Muscle layer of colon (tissue), 2 donors: Measurements from ENCODE around the gene TXNL4B.
A peak's percentile ranks its signal among the peaks of the same experiment; 100 is the strongest.

Source experiments
- H3K27ac ChIP-seq: one replicate; pipeline ENCODE4 v1.7.0; 2013; ENCODE audit warnings: low read depth, mild to moderate bottlenecking, low read length, moderate library complexity
- H3K27me3 ChIP-seq, 2 donors: one replicate each; pipeline ENCODE4 v1.7.0; 2013; ENCODE audit warnings: low read length in 2 of 2, mild to moderate bottlenecking in 2 of 2; ENCODE audit not compliant: insufficient read depth in 2 of 2, control insufficient read depth in 1 of 2
- H3K36me3 ChIP-seq: one replicate; pipeline ENCODE4 v1.7.0; 2013; ENCODE audit warnings: mild to moderate bottlenecking, low read length; ENCODE audit not compliant: insufficient read depth
- H3K4me1 ChIP-seq: one replicate; pipeline ENCODE4 v1.7.0; 2013; ENCODE audit warnings: mild to moderate bottlenecking, low read length; ENCODE audit not compliant: insufficient read depth
- H3K4me3 ChIP-seq, 2 donors: one replicate each; pipeline ENCODE4 v1.7.0; 2013; ENCODE audit warnings: low read length in 2 of 2, low read depth in 1 of 2, mild to moderate bottlenecking in 1 of 2, moderate library complexity in 1 of 2
- H3K9ac ChIP-seq: one replicate; pipeline ENCODE4 v1.7.0; 2013; ENCODE audit warnings: low read length
- H3K9me3 ChIP-seq: one replicate; pipeline ENCODE4 v1.7.0; 2013; ENCODE audit warnings: mild to moderate bottlenecking, low read length
- donor health status: abdominal sarcoma.
- donor health status: Adenocarcinoma of cecum.

The TXNL4B gene

DNA sequence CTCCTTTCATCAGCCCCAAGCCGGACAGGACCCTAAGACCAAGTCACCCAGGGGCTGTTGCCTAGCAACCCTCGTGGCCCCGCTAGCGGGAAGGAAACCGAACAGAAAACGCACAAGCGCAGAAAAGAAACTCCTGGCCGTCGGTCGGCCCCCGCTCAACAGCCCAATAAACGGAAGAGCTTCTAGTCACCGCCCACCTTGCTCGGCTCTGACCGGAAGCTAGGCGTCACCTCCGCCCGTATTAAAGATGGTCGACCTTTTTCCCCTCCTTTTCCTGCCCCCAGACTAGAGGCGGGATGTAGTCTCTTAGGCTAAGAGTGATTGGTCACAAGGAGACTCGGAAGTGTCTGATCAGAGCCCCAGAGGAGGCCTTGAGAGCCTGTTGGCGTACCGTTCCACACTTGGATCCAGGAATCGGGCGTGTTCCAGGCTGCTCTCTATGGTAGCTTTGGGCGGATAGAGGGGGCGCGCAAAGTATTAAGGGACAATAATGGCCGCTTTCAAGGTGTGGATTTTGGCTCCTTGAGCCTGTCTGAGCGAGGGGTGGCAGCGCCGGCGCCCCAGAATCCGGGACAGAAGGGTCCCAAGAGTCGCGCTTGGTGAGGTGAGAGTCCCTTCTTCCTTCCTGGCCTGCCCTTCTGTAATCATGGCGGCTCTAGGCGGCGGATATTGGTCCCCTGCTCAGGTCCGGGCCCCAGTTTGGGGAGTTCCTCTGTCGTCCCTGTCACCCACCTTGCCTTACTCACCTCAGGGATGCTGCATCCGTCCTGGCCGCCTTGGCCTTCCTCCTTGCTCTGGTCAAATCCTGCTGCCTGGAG lies at the start of gene TXNL4B, which contains the start of gene DHX38:
TXNL4B (minus strand) TSS at position 173 of the 818 bp plus-strand sequence. CDS start 2,871 bp downstream, outside the sequence.
DHX38 (plus strand) TSS at position 400 of the 818 bp plus-strand sequence. CDS start 2,311 bp downstream, outside the sequence.
- Histone ChIP-seq H3K4me1 (peaks cover 27% of the 10 kb centered on the region), H3K27me3 (no peaks in the 10 kb centered on the region), H3K9me3 (no peaks in the 10 kb centered on the region), H3K36me3 (peaks cover 37% of the 10 kb centered on the region), H3K4me3 (peak within 1 kb of the TSS; percentile 81 to 95), H3K9ac (peak within 1 kb of the TSS; percentile 92), H3K27ac (peak within 1 kb of the TSS; percentile 90)

GRCh38 chr16:72142476-72142875 lies 49.1 kb upstream of the TXNL4B start:
- no peak overlapping the region for H3K27ac ChIP-seq
- H3K27me3 ChIP-seq: no peaks in the 10 kb centered on the region
- no peaks in the 10 kb centered on the region for H3K4me1 ChIP-seq
- H3K4me3 ChIP-seq: no peak overlapping the region
- H3K9me3 ChIP-seq: no peaks in the 10 kb centered on the region
- H3K9ac ChIP-seq: no peak overlapping the region
- H3K36me3 ChIP-seq: no peaks in the 10 kb centered on the region

DNA sequence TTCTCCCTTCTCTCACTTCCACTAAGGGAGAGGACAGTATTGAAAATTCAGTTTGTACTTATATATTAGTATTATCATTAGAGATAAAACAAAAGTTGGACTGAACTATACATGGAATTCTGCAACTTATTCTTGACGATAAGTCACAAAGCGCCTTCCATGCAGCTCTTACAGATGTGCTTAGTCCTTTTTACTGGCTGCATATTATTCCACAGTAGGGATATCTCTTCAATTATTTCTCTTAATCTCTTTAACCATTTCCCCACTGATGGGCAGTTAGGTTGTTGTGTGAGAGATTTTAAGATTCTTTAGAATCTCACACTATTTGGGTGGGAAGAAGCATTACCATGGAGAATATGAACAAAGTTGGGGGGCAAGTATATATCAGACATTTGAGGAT lies 46.5 kb upstream of the TXNL4B start:
- Histone ChIP-seq H3K36me3 (no peaks in the 10 kb centered on the region), H3K27ac (no peak overlapping the region), H3K4me1 (no peaks in the 10 kb centered on the region), H3K4me3 (no peak overlapping the region), H3K27me3 (no peaks in the 10 kb centered on the region), H3K9me3 (no peaks in the 10 kb centered on the region), H3K9ac (no peak overlapping the region)

DNA sequence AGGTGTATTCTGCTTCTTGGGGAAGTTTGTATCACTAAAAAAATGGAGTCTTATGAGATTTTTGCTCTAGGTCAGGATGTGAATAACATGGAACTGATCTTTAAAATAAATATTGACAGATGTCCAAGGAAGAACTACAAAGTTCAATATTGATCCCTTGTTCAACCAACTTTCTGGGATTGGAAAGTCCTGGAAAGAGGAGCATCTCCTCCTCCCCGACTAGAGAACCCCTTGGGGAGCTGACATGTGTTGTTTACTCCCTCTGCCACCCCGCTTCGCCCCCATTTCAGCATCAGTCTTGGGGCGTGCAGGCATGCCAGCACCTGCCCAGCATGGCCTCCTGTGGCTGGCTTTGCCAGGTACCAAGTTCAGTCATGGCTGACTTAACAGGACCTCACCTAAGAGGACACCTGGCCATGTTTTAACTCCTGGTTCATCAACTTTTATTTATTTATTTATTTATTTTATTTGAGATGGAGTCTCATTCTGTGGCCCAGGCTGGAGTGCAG lies 44.7 kb upstream of the TXNL4B start:
- no peaks in the 10 kb centered on the region for H3K4me1 ChIP-seq
- no peak overlapping the region for H3K4me3 ChIP-seq
- no peak overlapping the region for H3K27ac ChIP-seq
- H3K9ac ChIP-seq: no peak overlapping the region
- H3K36me3 ChIP-seq: no peaks in the 10 kb centered on the region
- no peaks in the 10 kb centered on the region for H3K27me3 ChIP-seq
- no peaks in the 10 kb centered on the region for H3K9me3 ChIP-seq

GRCh38 chr16:72137380-72138063 lies 44.1 kb upstream of the TXNL4B start:
- H3K9ac ChIP-seq: no peak overlapping the region
- no peak overlapping the region for H3K4me3 ChIP-seq
- H3K27me3 ChIP-seq: no peaks in the 10 kb centered on the region
- H3K27ac ChIP-seq: no peak overlapping the region
- H3K9me3 ChIP-seq: no peaks in the 10 kb centered on the region
- no peaks in the 10 kb centered on the region for H3K4me1 ChIP-seq
- no peaks in the 10 kb centered on the region for H3K36me3 ChIP-seq

DNA sequence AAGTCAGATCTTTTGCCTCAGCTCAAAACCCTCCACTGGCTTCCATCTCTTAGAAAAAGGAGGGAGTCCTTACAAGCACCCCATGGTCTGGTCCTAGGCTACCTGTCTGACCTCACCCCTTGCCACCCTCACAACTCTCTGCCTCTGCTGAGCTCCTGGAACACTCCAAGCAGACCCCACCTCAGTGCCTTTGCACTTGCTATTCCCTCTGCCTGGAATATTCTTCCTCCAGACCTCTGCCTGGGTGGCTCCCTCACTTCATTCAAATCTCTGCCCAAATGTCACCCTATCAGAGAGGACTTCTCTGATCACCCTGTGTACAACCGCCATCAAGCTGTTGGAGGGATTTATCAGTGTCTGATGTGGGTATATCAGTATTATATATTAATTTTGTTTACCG lies 41.1 kb upstream of the TXNL4B start:
- Histone ChIP-seq H3K4me3 (no peak overlapping the region), H3K27me3 (no peaks in the 10 kb centered on the region), H3K9me3 (no peaks in the 10 kb centered on the region), H3K27ac (no peak overlapping the region), H3K4me1 (no peaks in the 10 kb centered on the region), H3K36me3 (no peaks in the 10 kb centered on the region), H3K9ac (no peak overlapping the region)

GRCh38 chr16:72132726-72133125 lies 39.3 kb upstream of the TXNL4B start:
- Histone ChIP-seq H3K27ac (no peak overlapping the region), H3K4me1 (no peaks in the 10 kb centered on the region), H3K9ac (no peak overlapping the region), H3K27me3 (no peaks in the 10 kb centered on the region), H3K4me3 (no peak overlapping the region), H3K9me3 (no peaks in the 10 kb centered on the region), H3K36me3 (no peaks in the 10 kb centered on the region)

GRCh38 chr16:72131036-72131435 lies 37.6 kb upstream of the TXNL4B start:
- H3K4me1 ChIP-seq: no peaks in the 10 kb centered on the region
- H3K27me3 ChIP-seq: no peaks in the 10 kb centered on the region
- no peaks in the 10 kb centered on the region for H3K36me3 ChIP-seq
- H3K9ac ChIP-seq: no peak overlapping the region
- no peaks in the 10 kb centered on the region for H3K9me3 ChIP-seq
- H3K4me3 ChIP-seq: no peak overlapping the region
- H3K27ac ChIP-seq: no peak overlapping the region

DNA sequence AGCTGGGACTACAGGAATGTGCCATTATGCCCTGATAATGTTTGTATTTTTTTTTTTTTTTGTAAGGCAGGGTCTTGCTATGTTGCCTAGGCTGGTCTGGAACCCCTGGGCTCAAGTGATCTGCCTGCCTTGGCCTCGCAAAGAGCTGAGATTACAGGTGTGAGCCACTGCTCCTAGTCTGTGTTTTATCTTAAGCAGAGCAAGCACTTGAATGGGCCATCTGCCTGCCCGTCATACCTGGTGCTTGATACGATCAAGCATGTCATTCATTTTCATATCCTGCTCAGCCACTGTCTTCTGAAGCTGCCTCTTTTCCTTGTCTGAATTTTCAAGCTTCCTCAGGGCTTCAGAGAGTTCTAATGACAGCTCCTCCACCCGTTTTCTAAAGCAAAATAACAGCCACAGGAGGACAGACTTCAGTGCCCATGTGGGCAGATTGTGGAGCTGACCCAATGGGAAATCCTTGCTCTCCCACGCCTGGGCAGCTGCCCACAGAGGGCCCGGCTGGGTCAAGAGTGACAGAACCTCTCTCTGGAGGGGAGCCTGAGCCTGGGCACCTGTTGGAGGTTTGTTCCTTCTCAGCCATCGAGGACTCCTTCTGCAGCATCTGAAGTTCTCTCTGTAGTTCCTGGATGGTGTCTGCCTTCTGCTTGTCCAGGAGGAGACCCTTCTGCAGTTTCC lies 36.7 kb upstream of the TXNL4B start:
- Histone ChIP-seq H3K27me3 (no peaks in the 10 kb centered on the region), H3K4me3 (no peak overlapping the region), H3K4me1 (no peaks in the 10 kb centered on the region), H3K27ac (no peak overlapping the region), H3K9me3 (no peaks in the 10 kb centered on the region), H3K9ac (no peak overlapping the region), H3K36me3 (no peaks in the 10 kb centered on the region)

DNA sequence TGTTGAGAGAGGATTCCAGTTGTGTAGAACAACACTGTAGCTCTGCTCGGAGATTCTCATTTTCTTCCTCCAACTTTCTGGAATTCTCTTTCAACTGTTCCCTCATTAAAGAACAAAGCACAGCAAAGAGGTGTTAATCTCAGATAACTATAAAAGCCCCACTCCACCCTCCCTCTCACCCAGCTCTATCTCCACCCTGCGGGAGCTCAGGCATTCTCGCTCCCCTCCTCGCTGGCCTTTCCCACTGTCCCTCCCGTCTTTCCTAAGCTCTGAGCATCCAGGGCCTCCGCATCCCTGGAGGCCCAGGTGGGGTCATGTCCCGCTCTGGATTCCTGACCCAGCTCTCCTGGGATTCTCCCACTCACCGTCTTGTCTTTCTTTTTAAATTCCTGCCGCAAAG lies 35.3 kb upstream of the TXNL4B start:
- Histone ChIP-seq H3K27me3 (no peaks in the 10 kb centered on the region), H3K9ac (no peak overlapping the region), H3K9me3 (no peaks in the 10 kb centered on the region), H3K4me1 (no peaks in the 10 kb centered on the region), H3K4me3 (no peak overlapping the region), H3K27ac (no peak overlapping the region), H3K36me3 (no peaks in the 10 kb centered on the region)

DNA sequence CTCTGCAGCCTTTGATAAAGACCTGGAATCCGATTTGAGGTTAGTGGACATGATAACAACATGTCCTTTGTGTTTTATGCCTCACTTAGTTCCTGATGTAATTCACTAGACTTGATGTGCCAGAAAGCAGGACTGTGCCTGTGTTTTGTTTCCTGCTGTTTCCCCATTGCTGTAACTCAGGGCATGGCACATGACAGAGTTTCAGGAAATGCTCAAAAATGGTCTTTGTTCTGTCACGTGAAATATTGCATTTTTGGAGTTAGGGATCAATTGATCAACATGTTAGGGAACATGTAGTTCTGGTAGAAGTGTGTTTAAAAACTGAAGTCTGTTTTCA lies 33.0 kb upstream of the TXNL4B start:
- H3K9me3 ChIP-seq: no peaks in the 10 kb centered on the region
- H3K4me1 ChIP-seq: no peaks in the 10 kb centered on the region
- H3K27me3 ChIP-seq: no peaks in the 10 kb centered on the region
- H3K9ac ChIP-seq: no peak overlapping the region
- no peak overlapping the region for H3K4me3 ChIP-seq
- H3K27ac ChIP-seq: no peak overlapping the region
- no peaks in the 10 kb centered on the region for H3K36me3 ChIP-seq
